Liver (tissue), 9 donors: ENCODE measurements around the gene ALK. TPM values are rescaled to one million over a fixed set of nuclear protein-coding genes. Genes with fewer than 3 reads are reported as not detected.

Experiments used
- DNase-seq: peaks from one replicate; pipeline ENCODE4 v3.0.0-alpha.2; 2017; ENCODE audit warnings: low spot score
- H3K27ac ChIP-seq, 2 donors: one replicate each; pipeline ENCODE4 v1.7.0; 2013; ENCODE audit warnings: inconsistent platforms in 2 of 2, low read length in 2 of 2, control low read depth in 1 of 2, low read depth in 1 of 2, mild to moderate bottlenecking in 1 of 2
- H3K27me3 ChIP-seq, 4 donors: one replicate each; pipeline versions ENCODE4 v1.6.1 to v1.7.0; 2013; ENCODE audit warnings: low read length in 3 of 4, inconsistent platforms in 1 of 4, mild to moderate bottlenecking in 1 of 4, moderate library complexity in 1 of 4; ENCODE audit not compliant: control insufficient read depth in 4 of 4, insufficient read depth in 4 of 4
- H3K36me3 ChIP-seq, 4 donors: one replicate each; pipeline versions ENCODE4 v1.6.1 to v1.7.0; 2013; ENCODE audit warnings: low read length in 3 of 4, mild to moderate bottlenecking in 3 of 4, low read depth in 1 of 4, moderate library complexity in 1 of 4; ENCODE audit not compliant: control insufficient read depth in 4 of 4, insufficient read depth in 3 of 4
- H3K4me1 ChIP-seq, 4 donors: one replicate each; pipeline versions ENCODE4 v1.6.1 to v1.7.0; 2013; ENCODE audit warnings: low read length in 3 of 4, mild to moderate bottlenecking in 3 of 4, moderate library complexity in 1 of 4; ENCODE audit not compliant: control insufficient read depth in 4 of 4, insufficient read depth in 4 of 4
- H3K4me3 ChIP-seq, 3 donors: one replicate each; pipeline versions ENCODE4 v1.6.1 to v1.7.0; 2013; ENCODE audit warnings: low read length in 3 of 3, control low read depth in 1 of 3, low read depth in 1 of 3, mild to moderate bottlenecking in 1 of 3
- H3K9ac ChIP-seq, 2 donors: one replicate each; pipeline ENCODE4 v1.7.0; 2013; ENCODE audit warnings: low read length in 2 of 2, mild to moderate bottlenecking in 2 of 2, moderate library complexity in 2 of 2, control low read depth in 1 of 2, low read depth in 1 of 2
- H3K9me3 ChIP-seq, 4 donors: one replicate each; pipeline versions ENCODE4 v1.6.1 to v1.7.0; 2013; ENCODE audit warnings: low read length in 3 of 4; ENCODE audit not compliant: control insufficient read depth in 4 of 4
- EGR1 ChIP-seq, 2 donors: IDR thresholded peaks; 2 replicates each; pipeline ENCODE4 v1.6.1; 2016 to 2018; ENCODE audit warnings: antibody characterized with exemption in 2 of 2, low read depth in 2 of 2
- FOXA1 ChIP-seq: IDR thresholded peaks from 2 replicates; pipeline ENCODE4 v1.6.1; 2016; ENCODE audit warnings: antibody characterized with exemption
- GABPA ChIP-seq, 2 donors: IDR thresholded peaks in 1 of 2; conservative IDR thresholded peaks in 1 of 2; 2 replicates each; pipeline ENCODE4 v1.6.1; 2016; ENCODE audit warnings: antibody characterized with exemption in 2 of 2, mild to moderate bottlenecking in 1 of 2, moderate library complexity in 1 of 2
- HNF4A ChIP-seq, 2 donors: conservative IDR thresholded peaks; 2 replicates each; pipeline ENCODE4 v1.6.1; 2016; ENCODE audit warnings: antibody characterized with exemption in 2 of 2, mild to moderate bottlenecking in 2 of 2
- HNF4G ChIP-seq: IDR thresholded peaks from 2 replicates; pipeline ENCODE4 v1.6.1; 2016; ENCODE audit warnings: antibody characterized with exemption
- JUND ChIP-seq, 2 donors: IDR thresholded peaks; 2 replicates each; pipeline ENCODE4 v1.6.1; 2016; ENCODE audit warnings: antibody characterized with exemption in 2 of 2
- MAX ChIP-seq: IDR thresholded peaks from 2 replicates; pipeline ENCODE4 v1.6.1; 2016; ENCODE audit warnings: antibody characterized with exemption
- NR2F2 ChIP-seq: IDR thresholded peaks from 2 replicates; pipeline ENCODE4 v1.6.1; 2016; ENCODE audit warnings: antibody characterized with exemption
- RAD21 ChIP-seq, 2 donors: IDR thresholded peaks; 2 replicates each; pipeline ENCODE4 v1.6.1; 2016; ENCODE audit warnings: antibody characterized with exemption in 2 of 2, mild to moderate bottlenecking in 2 of 2
- RXRA ChIP-seq, 2 donors: IDR thresholded peaks; 2 replicates each; pipeline ENCODE4 v1.6.1; 2017 to 2018; ENCODE audit warnings: antibody characterized with exemption in 2 of 2, mild to moderate bottlenecking in 1 of 2
- SP1 ChIP-seq: IDR thresholded peaks from 2 replicates; pipeline ENCODE4 v1.6.1; 2018; ENCODE audit warnings: antibody characterized with exemption, mild to moderate bottlenecking
- TAF1 ChIP-seq: conservative IDR thresholded peaks from 2 replicates; pipeline ENCODE4 v1.6.1; 2016; ENCODE audit warnings: antibody characterized with exemption, mild to moderate bottlenecking
- YY1 ChIP-seq: IDR thresholded peaks from 2 replicates; pipeline ENCODE4 v1.6.1; 2016; ENCODE audit warnings: antibody characterized with exemption, mild to moderate bottlenecking
- WGBS: extraction: QIAGEN DNeasy Blood & Tissue Kit; methylation state at CpG from one replicate; pipeline ENCODE4 v1.1.7; 2013; 5-methylcytosine and 5-hydroxymethylcytosine counted together
- polyA plus RNA-seq, 2 donors: library from polyadenylated mRNA; stranded (reverse) in 1 of 2; unstranded in 1 of 2; fragments of 200-250 nt in 1 of 2; fragments of >200 nt in 1 of 2; fragmentation: Nextera tagmentation in 1 of 2; extraction: Ambion mirVana in 1 of 2; gene quantifications; one replicate each; pipeline versions ENCODE4 v1.2.1 to v1.2.3, GENCODE V29; 2013 to 2015
- total RNA-seq, 2 donors: library from RNA; depleted of rRNA; stranded (reverse); fragments of >200 nt; gene quantifications; one replicate each; pipeline ENCODE4 v1.2.3, GENCODE V29; 2014
- TF ChIP-seq, protein P1 (sequence below): IDR thresholded peaks from 2 replicates; pipeline ENCODE4 v1.6.1; 2016; ENCODE audit warnings: antibody characterized with exemption
- TF ChIP-seq, protein P2 (sequence below): IDR thresholded peaks from 2 replicates; pipeline ENCODE4 v1.6.1; 2016; ENCODE audit warnings: antibody characterized with exemption, mild to moderate bottlenecking
- TF ChIP-seq, protein P3 (sequence below): fragments of 150-350 bp; IDR thresholded peaks from 2 replicates; pipeline ENCODE4 v1.5.1; 2017; ENCODE audit warnings: improper control_type of control experiment, low read depth, low read length; ENCODE audit not compliant: missing input control
- TF ChIP-seq, protein P4 (sequence below): IDR thresholded peaks from 2 replicates; pipeline ENCODE4 v1.6.1; 2016; ENCODE audit warnings: antibody characterized with exemption
- donor health status: healthy.
- donor health status: healthy.
- donor health status: healthy.
- donor health status: healthy.
- donor health status: healthy.

The ALK gene
- total and polyA plus RNA-seq, 4 donors, result under 0.01 TPM; not detected in 3

- Histone ChIP-seq H3K9me3 (no peaks in the 10 kb centered on the region), H3K4me1 (no peaks in the 10 kb centered on the region), H3K27me3 (no peaks in the 10 kb centered on the region), H3K36me3 (no peaks in the 10 kb centered on the region), H3K27ac (no peak overlapping the region), H3K9ac (no peak overlapping the region), H3K4me3 (no peak overlapping the region)
- DNase-seq, result no peak
- 46% methylated on average over 2 of the region's 2 CpGs for WGBS
- TF ChIP-seq MAX (no peak), GABPA (IDR thresholded peaks at IDR 0.05 in 1 of 2, conservative IDR thresholded peaks at IDR 0.05 in 1 of 2) (no peak), FOXA1 (no peak), RAD21 (IDR thresholded peaks at IDR 0.05) (no peak), SP1 (no peak), TAF1 (no peak), EGR1 (IDR thresholded peaks at IDR 0.05; ENCODE audit: low read depth in 2 of 2) (no peak), YY1 (no peak), JUND (IDR thresholded peaks at IDR 0.05) (no peak), NR2F2 (no peak), HNF4A (conservative IDR thresholded peaks at IDR 0.05) (no peak), HNF4G (no peak), RXRA (IDR thresholded peaks at IDR 0.05) (no peak)
- TF ChIP-seq, protein P1, sequence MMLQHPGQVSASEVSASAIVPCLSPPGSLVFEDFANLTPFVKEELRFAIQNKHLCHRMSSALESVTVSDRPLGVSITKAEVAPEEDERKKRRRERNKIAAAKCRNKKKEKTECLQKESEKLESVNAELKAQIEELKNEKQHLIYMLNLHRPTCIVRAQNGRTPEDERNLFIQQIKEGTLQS, result no peak
- TF ChIP-seq, protein P2, sequence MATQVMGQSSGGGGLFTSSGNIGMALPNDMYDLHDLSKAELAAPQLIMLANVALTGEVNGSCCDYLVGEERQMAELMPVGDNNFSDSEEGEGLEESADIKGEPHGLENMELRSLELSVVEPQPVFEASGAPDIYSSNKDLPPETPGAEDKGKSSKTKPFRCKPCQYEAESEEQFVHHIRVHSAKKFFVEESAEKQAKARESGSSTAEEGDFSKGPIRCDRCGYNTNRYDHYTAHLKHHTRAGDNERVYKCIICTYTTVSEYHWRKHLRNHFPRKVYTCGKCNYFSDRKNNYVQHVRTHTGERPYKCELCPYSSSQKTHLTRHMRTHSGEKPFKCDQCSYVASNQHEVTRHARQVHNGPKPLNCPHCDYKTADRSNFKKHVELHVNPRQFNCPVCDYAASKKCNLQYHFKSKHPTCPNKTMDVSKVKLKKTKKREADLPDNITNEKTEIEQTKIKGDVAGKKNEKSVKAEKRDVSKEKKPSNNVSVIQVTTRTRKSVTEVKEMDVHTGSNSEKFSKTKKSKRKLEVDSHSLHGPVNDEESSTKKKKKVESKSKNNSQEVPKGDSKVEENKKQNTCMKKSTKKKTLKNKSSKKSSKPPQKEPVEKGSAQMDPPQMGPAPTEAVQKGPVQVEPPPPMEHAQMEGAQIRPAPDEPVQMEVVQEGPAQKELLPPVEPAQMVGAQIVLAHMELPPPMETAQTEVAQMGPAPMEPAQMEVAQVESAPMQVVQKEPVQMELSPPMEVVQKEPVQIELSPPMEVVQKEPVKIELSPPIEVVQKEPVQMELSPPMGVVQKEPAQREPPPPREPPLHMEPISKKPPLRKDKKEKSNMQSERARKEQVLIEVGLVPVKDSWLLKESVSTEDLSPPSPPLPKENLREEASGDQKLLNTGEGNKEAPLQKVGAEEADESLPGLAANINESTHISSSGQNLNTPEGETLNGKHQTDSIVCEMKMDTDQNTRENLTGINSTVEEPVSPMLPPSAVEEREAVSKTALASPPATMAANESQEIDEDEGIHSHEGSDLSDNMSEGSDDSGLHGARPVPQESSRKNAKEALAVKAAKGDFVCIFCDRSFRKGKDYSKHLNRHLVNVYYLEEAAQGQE, result no peak
- TF ChIP-seq, protein P3, sequence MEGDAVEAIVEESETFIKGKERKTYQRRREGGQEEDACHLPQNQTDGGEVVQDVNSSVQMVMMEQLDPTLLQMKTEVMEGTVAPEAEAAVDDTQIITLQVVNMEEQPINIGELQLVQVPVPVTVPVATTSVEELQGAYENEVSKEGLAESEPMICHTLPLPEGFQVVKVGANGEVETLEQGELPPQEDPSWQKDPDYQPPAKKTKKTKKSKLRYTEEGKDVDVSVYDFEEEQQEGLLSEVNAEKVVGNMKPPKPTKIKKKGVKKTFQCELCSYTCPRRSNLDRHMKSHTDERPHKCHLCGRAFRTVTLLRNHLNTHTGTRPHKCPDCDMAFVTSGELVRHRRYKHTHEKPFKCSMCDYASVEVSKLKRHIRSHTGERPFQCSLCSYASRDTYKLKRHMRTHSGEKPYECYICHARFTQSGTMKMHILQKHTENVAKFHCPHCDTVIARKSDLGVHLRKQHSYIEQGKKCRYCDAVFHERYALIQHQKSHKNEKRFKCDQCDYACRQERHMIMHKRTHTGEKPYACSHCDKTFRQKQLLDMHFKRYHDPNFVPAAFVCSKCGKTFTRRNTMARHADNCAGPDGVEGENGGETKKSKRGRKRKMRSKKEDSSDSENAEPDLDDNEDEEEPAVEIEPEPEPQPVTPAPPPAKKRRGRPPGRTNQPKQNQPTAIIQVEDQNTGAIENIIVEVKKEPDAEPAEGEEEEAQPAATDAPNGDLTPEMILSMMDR, result no peak
- TF ChIP-seq, protein P4, sequence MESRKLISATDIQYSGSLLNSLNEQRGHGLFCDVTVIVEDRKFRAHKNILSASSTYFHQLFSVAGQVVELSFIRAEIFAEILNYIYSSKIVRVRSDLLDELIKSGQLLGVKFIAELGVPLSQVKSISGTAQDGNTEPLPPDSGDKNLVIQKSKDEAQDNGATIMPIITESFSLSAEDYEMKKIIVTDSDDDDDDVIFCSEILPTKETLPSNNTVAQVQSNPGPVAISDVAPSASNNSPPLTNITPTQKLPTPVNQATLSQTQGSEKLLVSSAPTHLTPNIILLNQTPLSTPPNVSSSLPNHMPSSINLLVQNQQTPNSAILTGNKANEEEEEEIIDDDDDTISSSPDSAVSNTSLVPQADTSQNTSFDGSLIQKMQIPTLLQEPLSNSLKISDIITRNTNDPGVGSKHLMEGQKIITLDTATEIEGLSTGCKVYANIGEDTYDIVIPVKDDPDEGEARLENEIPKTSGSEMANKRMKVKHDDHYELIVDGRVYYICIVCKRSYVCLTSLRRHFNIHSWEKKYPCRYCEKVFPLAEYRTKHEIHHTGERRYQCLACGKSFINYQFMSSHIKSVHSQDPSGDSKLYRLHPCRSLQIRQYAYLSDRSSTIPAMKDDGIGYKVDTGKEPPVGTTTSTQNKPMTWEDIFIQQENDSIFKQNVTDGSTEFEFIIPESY, result no peak
These were observed 613.9 kb downstream of the ALK start for GRCh38 chr2:29307519-29307918.

GRCh38 chr2:29305762-29306161 lies 615.6 kb downstream of the ALK start:
- no peak overlapping the region for H3K27ac ChIP-seq
- no peaks in the 10 kb centered on the region for H3K4me1 ChIP-seq
- H3K4me3 ChIP-seq, result no peak overlapping the region
- H3K9me3 ChIP-seq, result no peaks in the 10 kb centered on the region
- no peaks in the 10 kb centered on the region for H3K36me3 ChIP-seq
- WGBS, result 73% methylated on average over 6 of the region's 6 CpGs
- peaks cover 0 to 7% (median 0%) of the 10 kb centered on the region in 4 donors for H3K27me3 ChIP-seq
- DNase-seq, result no peak
- no peak overlapping the region for H3K9ac ChIP-seq
- TF ChIP-seq RAD21 (IDR thresholded peaks at IDR 0.05) (no peak), RXRA (IDR thresholded peaks at IDR 0.05) (no peak), SP1 (no peak)
- TF ChIP-seq, protein P4, result no peak
- TF ChIP-seq, protein P3, result no peak
